EH (cell line): Measurements from ENCODE around the gene C1orf159.
"Not testable (repeated sequence)": the region's sequence is repeated elsewhere in the genome, so short reads cannot be mapped to it uniquely, and the experiment has no call there.

ENCODE experiments used
- DNase-seq: peaks from one replicate; pipeline ENCODE4 v3.0.0-alpha.2; 2015; ENCODE audit warnings: low read depth

Gene C1orf159

GRCh38 chr1:1149416-1149815 lies 33.5 kb upstream of the C1orf159 start:
- DNase-seq: no peak

DNA sequence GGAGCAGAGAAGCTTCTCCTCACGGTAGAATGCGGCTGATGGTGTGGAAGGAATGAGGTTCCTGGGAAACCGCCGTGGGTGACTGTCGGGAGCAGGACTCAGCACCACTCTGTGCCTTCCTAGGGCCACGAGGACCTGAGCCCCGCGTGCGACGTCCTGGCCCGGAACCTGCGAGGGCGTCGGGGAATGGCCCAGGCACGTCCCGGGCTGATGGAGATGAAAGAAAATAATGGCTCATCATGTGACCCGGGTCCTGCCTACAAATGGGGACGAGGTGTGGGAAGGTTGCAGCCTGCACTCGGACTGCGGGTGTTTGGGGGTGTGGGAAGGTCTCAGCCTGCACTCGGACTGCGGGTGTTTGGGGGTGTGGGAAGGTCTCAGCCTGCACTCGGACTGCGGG lies 32.7 kb upstream of the C1orf159 start:
- no peak for DNase-seq

DNA sequence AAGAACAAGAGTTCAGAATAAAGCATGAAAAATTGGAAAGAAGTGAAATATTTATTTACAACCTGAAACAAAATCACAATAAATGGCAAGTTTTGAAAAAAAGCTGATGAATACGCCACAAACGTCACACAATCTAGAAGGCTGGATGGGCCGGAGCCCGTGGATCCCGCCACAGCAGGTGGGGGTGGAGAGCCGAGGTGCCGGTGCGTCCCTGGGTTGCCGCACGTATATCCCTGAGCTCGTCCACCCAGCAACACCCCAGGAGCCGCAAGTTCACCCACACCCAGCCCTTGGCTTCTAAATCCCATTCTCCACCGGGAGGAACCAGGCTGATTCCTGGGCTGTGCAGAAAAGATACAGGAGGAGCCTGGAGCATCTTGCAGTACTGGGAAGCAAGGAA lies 32.2 kb upstream of the C1orf159 start:
- no peak for DNase-seq

- no peak for DNase-seq
These were observed 30.7 kb upstream of the C1orf159 start for GRCh38 chr1:1146596-1146995.

GRCh38 chr1:1146026-1146425 lies 30.1 kb upstream of the C1orf159 start:
- no peak for DNase-seq

DNA sequence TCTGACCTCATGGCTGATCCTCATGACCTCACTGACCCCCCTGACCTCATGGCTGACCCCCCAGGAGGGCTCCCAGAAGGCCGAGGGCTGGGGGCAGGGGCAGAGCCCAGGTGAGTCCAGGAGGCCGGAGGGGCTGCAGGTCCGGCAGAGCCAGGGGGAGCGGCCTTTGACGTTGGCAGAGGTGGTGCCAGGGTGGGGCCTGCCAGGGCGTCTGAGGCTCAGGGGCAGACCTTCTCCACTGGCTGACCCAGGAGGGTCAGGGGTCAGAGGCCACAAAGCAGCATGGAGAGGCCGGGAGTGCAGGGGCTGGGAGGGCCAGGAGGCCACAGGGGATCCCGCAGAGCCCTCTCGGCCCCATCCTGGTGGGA lies 29.6 kb upstream of the C1orf159 start:
- DNase-seq: no peak

DNA sequence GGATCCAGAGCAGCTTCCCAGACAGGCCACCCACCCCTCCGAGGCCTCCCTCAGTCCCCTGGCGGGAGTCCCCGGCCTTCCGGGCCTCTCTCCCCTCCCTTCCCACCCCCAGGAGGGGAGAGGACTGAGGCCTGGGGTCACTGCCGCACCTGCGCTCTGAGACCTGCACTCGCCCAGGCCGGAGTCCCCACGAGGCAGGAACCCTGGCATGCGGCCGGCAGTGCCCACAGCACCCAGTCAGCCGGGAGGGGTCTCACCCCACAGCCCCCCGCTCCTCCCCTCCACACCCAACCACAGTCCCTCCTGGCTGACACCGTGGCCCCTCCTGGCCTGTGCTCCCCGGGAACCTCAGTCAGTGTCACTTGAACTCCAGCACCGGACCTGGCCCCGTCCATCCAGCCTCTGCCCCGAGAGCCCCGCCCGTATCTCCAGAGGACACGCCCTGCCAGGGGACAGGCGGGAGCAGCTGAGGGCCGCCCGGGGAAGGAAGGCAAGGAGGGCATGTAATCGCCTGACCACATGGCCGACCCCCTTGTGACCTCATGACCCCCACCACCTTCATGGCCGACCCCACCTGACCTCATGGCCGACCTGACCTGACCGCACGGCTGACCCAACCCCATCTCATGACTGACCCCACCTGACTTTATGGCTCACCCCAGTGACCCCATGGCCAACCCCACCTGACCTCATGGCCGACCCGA lies 29.1 kb upstream of the C1orf159 start:
- no peak for DNase-seq

- DNase-seq: no peak
These were observed 28.4 kb upstream of the C1orf159 start for GRCh38 chr1:1144122-1144842.

GRCh38 chr1:1143636-1144035 lies 27.7 kb upstream of the C1orf159 start:
- no peak for DNase-seq

DNA sequence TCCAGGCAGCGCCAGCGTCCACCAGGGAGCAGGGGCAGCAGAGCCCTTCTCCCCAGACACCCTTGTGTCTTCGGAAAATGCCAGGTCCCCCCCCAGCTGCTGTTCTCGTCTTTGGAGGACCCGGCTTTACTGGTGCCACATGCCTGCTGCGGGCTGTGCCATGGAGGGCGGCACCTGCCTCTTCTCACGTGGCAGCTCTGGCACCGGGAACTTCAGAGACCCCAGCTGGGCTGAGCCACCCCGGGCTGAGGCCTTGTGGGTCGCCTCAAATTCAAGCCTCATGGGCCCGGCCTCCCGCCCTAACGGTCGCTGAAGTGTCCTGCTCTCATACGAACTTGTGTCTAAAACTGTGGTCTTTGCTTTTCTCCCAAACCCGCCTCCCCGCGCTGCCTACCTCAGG lies 27.0 kb upstream of the C1orf159 start:
- no peak for DNase-seq

- DNase-seq: not testable (repeated sequence)
These were observed 26.5 kb upstream of the C1orf159 start for GRCh38 chr1:1142352-1142751.

DNA sequence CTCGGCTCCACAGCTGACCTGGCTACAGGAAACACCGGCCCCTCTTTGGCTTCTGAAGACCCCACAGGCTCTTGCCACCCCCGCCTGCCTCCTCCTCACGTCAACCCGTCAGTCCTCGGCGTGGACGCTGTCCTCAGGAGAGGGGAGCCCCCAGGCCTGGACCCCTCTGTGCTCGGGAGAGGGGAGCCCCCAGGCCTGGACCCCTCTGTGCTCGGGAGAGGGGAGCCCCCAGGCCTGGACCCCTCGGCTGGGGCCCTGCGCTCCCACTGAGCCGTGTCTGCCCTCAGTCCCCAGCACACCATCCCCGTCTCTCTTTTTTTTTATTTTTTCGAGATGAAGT lies 26.0 kb upstream of the C1orf159 start:
- DNase-seq: no peak

DNA sequence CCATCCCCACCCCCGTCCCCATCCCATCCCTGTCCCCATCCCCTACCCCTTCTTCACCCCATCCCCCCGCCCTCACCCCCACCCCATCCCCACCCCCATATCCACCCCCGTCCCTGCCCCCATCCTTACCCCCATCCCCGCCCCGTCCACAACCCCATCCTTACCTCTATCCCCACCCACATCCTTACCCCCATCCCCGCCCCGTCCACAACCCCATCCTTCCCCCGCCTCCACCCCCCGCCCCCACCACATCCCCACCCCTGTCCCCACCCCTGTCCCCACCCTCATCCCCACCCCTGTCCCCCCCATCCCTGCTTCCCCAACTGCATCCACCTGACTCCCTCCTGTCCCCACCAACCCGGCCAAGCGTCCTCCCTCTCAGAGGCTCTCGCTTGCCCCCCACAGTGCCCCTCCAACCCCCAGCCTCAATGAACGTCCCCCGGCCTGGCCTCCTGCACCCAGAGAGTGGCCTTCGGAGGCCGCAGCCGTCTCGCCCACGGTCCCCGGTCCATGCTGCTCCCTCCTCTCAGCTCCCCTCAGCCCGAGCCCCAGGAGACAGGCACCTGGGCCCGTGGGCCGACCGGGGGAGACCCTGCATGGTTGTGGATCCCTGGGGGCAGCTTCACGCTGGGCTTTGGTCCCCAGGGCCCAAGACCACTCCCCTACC lies 25.5 kb upstream of the C1orf159 start:
- DNase-seq: no peak

GRCh38 chr1:1140673-1141072 lies 24.8 kb upstream of the C1orf159 start:
- no peak for DNase-seq

DNA sequence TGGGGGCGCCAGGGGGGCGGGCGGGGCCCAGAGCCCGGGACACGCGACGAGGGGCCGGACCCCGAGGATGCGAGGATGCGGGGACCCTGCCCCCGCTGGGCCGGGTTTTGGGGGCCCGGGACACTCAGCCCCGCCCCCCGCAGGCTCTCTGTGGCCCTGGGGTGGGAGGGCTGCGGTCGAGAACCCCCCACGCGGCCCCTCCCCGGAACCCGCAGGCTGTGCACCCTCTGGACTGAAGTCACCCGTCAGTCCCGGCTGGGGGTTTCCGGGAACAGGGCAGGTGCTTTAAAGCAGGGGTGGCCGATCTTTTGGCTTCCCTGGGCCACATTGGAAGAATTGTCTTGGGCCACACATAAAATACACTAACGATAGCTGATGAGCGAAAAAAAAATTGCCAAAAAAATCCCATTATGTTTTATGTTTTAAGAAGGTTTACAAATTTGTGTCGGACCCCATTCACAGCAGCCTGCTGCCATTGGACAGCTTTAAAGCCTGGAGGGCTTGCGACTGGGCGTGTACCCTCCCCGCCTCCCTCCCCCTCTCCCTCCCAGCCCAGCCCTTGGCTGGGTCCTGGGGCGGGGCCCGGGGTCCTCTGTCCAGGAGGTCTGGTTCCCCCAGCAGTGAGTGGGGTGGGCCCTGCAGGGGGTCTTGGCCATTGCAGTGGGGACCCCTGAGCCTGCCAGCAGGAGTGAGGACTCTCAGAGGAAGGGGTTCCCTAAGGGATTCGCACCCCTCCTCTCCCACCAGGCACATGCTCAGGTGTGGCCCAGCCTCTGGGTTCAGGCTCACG lies 21.6 kb upstream of the C1orf159 start:
- no peak for DNase-seq

- no peak for DNase-seq
These were observed 20.8 kb upstream of the C1orf159 start for GRCh38 chr1:1136547-1137230.

- no peak for DNase-seq
These were observed 19.6 kb upstream of the C1orf159 start for GRCh38 chr1:1135339-1136136.

- DNase-seq: no peak
These were observed 18.5 kb upstream of the C1orf159 start for GRCh38 chr1:1134300-1134970.

GRCh38 chr1:1132956-1133750 lies 17.3 kb upstream of the C1orf159 start:
- DNase-seq: no peak
